ENCODE results near the gene KATNB1.

- TF ChIP-seq, protein P1, sequence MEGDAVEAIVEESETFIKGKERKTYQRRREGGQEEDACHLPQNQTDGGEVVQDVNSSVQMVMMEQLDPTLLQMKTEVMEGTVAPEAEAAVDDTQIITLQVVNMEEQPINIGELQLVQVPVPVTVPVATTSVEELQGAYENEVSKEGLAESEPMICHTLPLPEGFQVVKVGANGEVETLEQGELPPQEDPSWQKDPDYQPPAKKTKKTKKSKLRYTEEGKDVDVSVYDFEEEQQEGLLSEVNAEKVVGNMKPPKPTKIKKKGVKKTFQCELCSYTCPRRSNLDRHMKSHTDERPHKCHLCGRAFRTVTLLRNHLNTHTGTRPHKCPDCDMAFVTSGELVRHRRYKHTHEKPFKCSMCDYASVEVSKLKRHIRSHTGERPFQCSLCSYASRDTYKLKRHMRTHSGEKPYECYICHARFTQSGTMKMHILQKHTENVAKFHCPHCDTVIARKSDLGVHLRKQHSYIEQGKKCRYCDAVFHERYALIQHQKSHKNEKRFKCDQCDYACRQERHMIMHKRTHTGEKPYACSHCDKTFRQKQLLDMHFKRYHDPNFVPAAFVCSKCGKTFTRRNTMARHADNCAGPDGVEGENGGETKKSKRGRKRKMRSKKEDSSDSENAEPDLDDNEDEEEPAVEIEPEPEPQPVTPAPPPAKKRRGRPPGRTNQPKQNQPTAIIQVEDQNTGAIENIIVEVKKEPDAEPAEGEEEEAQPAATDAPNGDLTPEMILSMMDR (conservative IDR thresholded peaks at IDR 0.05), result no peak
- no peak for TF ChIP-seq ZFX (IDR thresholded peaks at IDR 0.05)
Observed at GRCh38 chr16:57799600-57800199, 64.1 kb downstream of the KATNB1 start.
